ENCODE results near the gene MPP2.
A peak's percentile ranks its signal among the peaks of the same experiment; 100 is the strongest.

MPP2 gene

GRCh38 chr17:43907425-43907981, at the start of gene MPP2:
MPP2 (minus strand) TSS chr17:43907536; CDS start chr17:43904460, 3,076 bp downstream.
- Histone ChIP-seq H3K36me3 (ENCODE audit: control insufficient read depth in 2 of 2, insufficient read depth in 2 of 2, low read length in 2 of 2) (peaks cover 5 to 7% of the 10 kb centered on the region in 2 donors), H3K9ac (ENCODE audit: low read length in 2 of 2) (peak within 1 kb of the TSS; percentile 90 to 96), H3K4me3 (ENCODE audit: low read length in 2 of 2) (peak within 1 kb of the TSS; percentile 68 to 88), H3K4me1 (ENCODE audit: control insufficient read depth, insufficient read depth, low read length) (peaks cover 24% of the 10 kb centered on the region), H3K27ac (ENCODE audit: low read length) (peak within 1 kb of the TSS; percentile 96), H3K27me3 (ENCODE audit: control insufficient read depth in 1 of 2, insufficient read depth in 2 of 2, low read length in 2 of 2) (no peaks in the 10 kb centered on the region), H3K9me3 (ENCODE audit: control insufficient read depth in 2 of 2, low read length in 2 of 2) (no peaks in the 10 kb centered on the region)

GRCh38 chr17:43956222-43956621, 48.9 kb upstream of the MPP2 start:
- H3K27me3 ChIP-seq (ENCODE audit: control insufficient read depth in 1 of 2, insufficient read depth in 2 of 2, low read length in 2 of 2) = peaks cover 32 to 36% of the 10 kb centered on the region in 2 donors
- H3K9me3 ChIP-seq (ENCODE audit: control insufficient read depth in 2 of 2, low read length in 2 of 2) = no peaks in the 10 kb centered on the region
- no peak overlapping the region for H3K27ac ChIP-seq (ENCODE audit: low read length)
- no peaks in the 10 kb centered on the region for H3K36me3 ChIP-seq (ENCODE audit: control insufficient read depth in 2 of 2, insufficient read depth in 2 of 2, low read length in 2 of 2)
- H3K4me3 ChIP-seq (ENCODE audit: low read length in 2 of 2) = no peak overlapping the region
- H3K9ac ChIP-seq (ENCODE audit: low read length in 2 of 2) = no peak overlapping the region
- peaks cover 13% of the 10 kb centered on the region for H3K4me1 ChIP-seq (ENCODE audit: control insufficient read depth, insufficient read depth, low read length)

GRCh38 chr17:43953746-43954145, 46.4 kb upstream of the MPP2 start, which contains the start of gene PYY:
PYY (minus strand) TSS chr17:43953940; CDS start chr17:43953483, 457 bp downstream.
- Histone ChIP-seq H3K36me3 (ENCODE audit: control insufficient read depth in 2 of 2, insufficient read depth in 2 of 2, low read length in 2 of 2) (no peaks in the 10 kb centered on the region), H3K9ac (ENCODE audit: low read length in 2 of 2) (no peak within 1 kb of the TSS), H3K27me3 (ENCODE audit: control insufficient read depth in 1 of 2, insufficient read depth in 2 of 2, low read length in 2 of 2) (peaks cover 45% of the 10 kb centered on the region in 2 donors), H3K27ac (ENCODE audit: low read length) (no peak within 1 kb of the TSS), H3K4me3 (ENCODE audit: low read length in 2 of 2) (peak within 1 kb of the TSS in 1 of 2 donors; percentile 22), H3K4me1 (ENCODE audit: control insufficient read depth, insufficient read depth, low read length) (peaks cover 13% of the 10 kb centered on the region), H3K9me3 (ENCODE audit: control insufficient read depth in 2 of 2, low read length in 2 of 2) (no peaks in the 10 kb centered on the region)

- peaks cover 46 to 47% of the 10 kb centered on the region in 2 donors for H3K27me3 ChIP-seq (ENCODE audit: control insufficient read depth in 1 of 2, insufficient read depth in 2 of 2, low read length in 2 of 2)
- H3K4me1 ChIP-seq (ENCODE audit: control insufficient read depth, insufficient read depth, low read length) = peaks cover 13% of the 10 kb centered on the region
- no peak overlapping the region for H3K27ac ChIP-seq (ENCODE audit: low read length)
Measured at GRCh38 chr17:43952724-43953666, 45.7 kb upstream of the MPP2 start.

GRCh38 chr17:43952351-43952723, 45.0 kb upstream of the MPP2 start:
- Histone ChIP-seq H3K4me1 (ENCODE audit: control insufficient read depth, insufficient read depth, low read length) (peaks cover 13% of the 10 kb centered on the region), H3K9ac (ENCODE audit: low read length in 2 of 2) (no peak overlapping the region), H3K9me3 (ENCODE audit: control insufficient read depth in 2 of 2, low read length in 2 of 2) (no peaks in the 10 kb centered on the region), H3K4me3 (ENCODE audit: low read length in 2 of 2) (peak overlapping the region in 1 of 2 donors; percentile 22), H3K27me3 (ENCODE audit: control insufficient read depth in 1 of 2, insufficient read depth in 2 of 2, low read length in 2 of 2) (peaks cover 47 to 49% of the 10 kb centered on the region in 2 donors), H3K36me3 (ENCODE audit: control insufficient read depth in 2 of 2, insufficient read depth in 2 of 2, low read length in 2 of 2) (no peaks in the 10 kb centered on the region), H3K27ac (ENCODE audit: low read length) (no peak overlapping the region)

More at GRCh38 chr17:43952724-43953666, 45.7 kb upstream of the MPP2 start:
- no peaks in the 10 kb centered on the region for H3K36me3 ChIP-seq (ENCODE audit: control insufficient read depth in 2 of 2, insufficient read depth in 2 of 2, low read length in 2 of 2)
- peak overlapping the region in 1 of 2 donors; percentile 22 for H3K4me3 ChIP-seq (ENCODE audit: low read length in 2 of 2)
- no peak overlapping the region for H3K9ac ChIP-seq (ENCODE audit: low read length in 2 of 2)
- no peaks in the 10 kb centered on the region for H3K9me3 ChIP-seq (ENCODE audit: control insufficient read depth in 2 of 2, low read length in 2 of 2)

- peaks cover 13% of the 10 kb centered on the region for H3K4me1 ChIP-seq (ENCODE audit: control insufficient read depth, insufficient read depth, low read length)
- peaks cover 47 to 54% of the 10 kb centered on the region in 2 donors for H3K27me3 ChIP-seq (ENCODE audit: control insufficient read depth in 1 of 2, insufficient read depth in 2 of 2, low read length in 2 of 2)
- no peak overlapping the region for H3K27ac ChIP-seq (ENCODE audit: low read length)
- no peak overlapping the region for H3K9ac ChIP-seq (ENCODE audit: low read length in 2 of 2)
- no peaks in the 10 kb centered on the region for H3K36me3 ChIP-seq (ENCODE audit: control insufficient read depth in 2 of 2, insufficient read depth in 2 of 2, low read length in 2 of 2)
- no peak overlapping the region for H3K4me3 ChIP-seq (ENCODE audit: low read length in 2 of 2)
- no peaks in the 10 kb centered on the region for H3K9me3 ChIP-seq (ENCODE audit: control insufficient read depth in 2 of 2, low read length in 2 of 2)
Measured at GRCh38 chr17:43951750-43952149, 44.4 kb upstream of the MPP2 start.

GRCh38 chr17:43950554-43950953, 43.2 kb upstream of the MPP2 start:
- Histone ChIP-seq H3K4me3 (ENCODE audit: low read length in 2 of 2) (no peak overlapping the region), H3K4me1 (ENCODE audit: control insufficient read depth, insufficient read depth, low read length) (peaks cover 13% of the 10 kb centered on the region), H3K36me3 (ENCODE audit: control insufficient read depth in 2 of 2, insufficient read depth in 2 of 2, low read length in 2 of 2) (no peaks in the 10 kb centered on the region), H3K9ac (ENCODE audit: low read length in 2 of 2) (no peak overlapping the region), H3K27ac (ENCODE audit: low read length) (no peak overlapping the region), H3K9me3 (ENCODE audit: control insufficient read depth in 2 of 2, low read length in 2 of 2) (no peaks in the 10 kb centered on the region), H3K27me3 (ENCODE audit: control insufficient read depth in 1 of 2, insufficient read depth in 2 of 2, low read length in 2 of 2) (peaks cover 44 to 54% of the 10 kb centered on the region in 2 donors)

GRCh38 chr17:43949781-43950180, 42.4 kb upstream of the MPP2 start:
- Histone ChIP-seq H3K4me1 (ENCODE audit: control insufficient read depth, insufficient read depth, low read length) (peaks cover 13% of the 10 kb centered on the region), H3K9ac (ENCODE audit: low read length in 2 of 2) (no peak overlapping the region), H3K36me3 (ENCODE audit: control insufficient read depth in 2 of 2, insufficient read depth in 2 of 2, low read length in 2 of 2) (no peaks in the 10 kb centered on the region), H3K4me3 (ENCODE audit: low read length in 2 of 2) (no peak overlapping the region), H3K27me3 (ENCODE audit: control insufficient read depth in 1 of 2, insufficient read depth in 2 of 2, low read length in 2 of 2) (peaks cover 40 to 54% of the 10 kb centered on the region in 2 donors), H3K9me3 (ENCODE audit: control insufficient read depth in 2 of 2, low read length in 2 of 2) (no peaks in the 10 kb centered on the region), H3K27ac (ENCODE audit: low read length) (no peak overlapping the region)

GRCh38 chr17:43946781-43947180, 39.4 kb upstream of the MPP2 start:
- Histone ChIP-seq H3K27ac (ENCODE audit: low read length) (no peak overlapping the region), H3K4me1 (ENCODE audit: control insufficient read depth, insufficient read depth, low read length) (no peaks in the 10 kb centered on the region), H3K4me3 (ENCODE audit: low read length in 2 of 2) (no peak overlapping the region), H3K9me3 (ENCODE audit: control insufficient read depth in 2 of 2, low read length in 2 of 2) (no peaks in the 10 kb centered on the region), H3K27me3 (ENCODE audit: control insufficient read depth in 1 of 2, insufficient read depth in 2 of 2, low read length in 2 of 2) (peaks cover 19 to 26% of the 10 kb centered on the region in 2 donors), H3K9ac (ENCODE audit: low read length in 2 of 2) (no peak overlapping the region), H3K36me3 (ENCODE audit: control insufficient read depth in 2 of 2, insufficient read depth in 2 of 2, low read length in 2 of 2) (no peaks in the 10 kb centered on the region)

GRCh38 chr17:43945074-43945829, 37.9 kb upstream of the MPP2 start:
- Histone ChIP-seq H3K4me3 (ENCODE audit: low read length in 2 of 2) (no peak overlapping the region), H3K4me1 (ENCODE audit: control insufficient read depth, insufficient read depth, low read length) (no peaks in the 10 kb centered on the region), H3K9ac (ENCODE audit: low read length in 2 of 2) (no peak overlapping the region), H3K9me3 (ENCODE audit: control insufficient read depth in 2 of 2, low read length in 2 of 2) (no peaks in the 10 kb centered on the region), H3K27ac (ENCODE audit: low read length) (no peak overlapping the region), H3K27me3 (ENCODE audit: control insufficient read depth in 1 of 2, insufficient read depth in 2 of 2, low read length in 2 of 2) (peaks cover 10 to 15% of the 10 kb centered on the region in 2 donors), H3K36me3 (ENCODE audit: control insufficient read depth in 2 of 2, insufficient read depth in 2 of 2, low read length in 2 of 2) (no peaks in the 10 kb centered on the region)
